RWPE1 (cell line): ENCODE results near the gene TBXA2R.
"Not testable (repeated sequence)": the region's sequence is repeated elsewhere in the genome, so short reads cannot be mapped to it uniquely, and the experiment has no call there.

Experiments
- CTCF ChIA-PET: fragments of 350-600 bp; sonication (Branson Sonifier 250); formaldehyde crosslinking; extraction: SDS; loops from one replicate; lab custom pipeline; 2021; lab: Yijun Ruan, JAX
- POLR2A ChIA-PET: fragments of 400-600 bp; formaldehyde crosslinking; extraction: SDS; loops from one replicate; lab custom pipeline; 2020; ENCODE audit warnings: antibody characterized with exemption; ENCODE audit not compliant: low non-redundant PET; lab: Yijun Ruan, JAX
- DNase-seq: peaks from one replicate; pipeline ENCODE4 v3.0.0; 2012; ENCODE audit warnings: low spot score
- H3K27ac ChIP-seq: fragments of 450-650 bp; 2 replicates; pipeline ENCODE4 v1.5.1; 2017
- CTCF ChIP-seq: fragments of 450-650 bp; conservative IDR thresholded peaks from 2 replicates; pipeline ENCODE4 v1.5.1; 2017; ENCODE audit warnings: low read depth, mild to moderate bottlenecking

TBXA2R gene

GRCh38 chr19:3590991-3591659 is 15.6 kb downstream of the TBXA2R start:
- CTCF ChIA-PET = interaction anchor here (0.6 to 1.6 kb wide), 2 partner anchors 46 to 75 kb away, joined by 5 to 7 read pairs; no protein-coding TSS in a partner anchor
- POLR2A ChIA-PET = no interaction called here

GRCh38 chr19:3589949-3590348 is 16.7 kb downstream of the TBXA2R start:
- no peak for TF ChIP-seq CTCF
- no peak for DNase-seq
- CTCF ChIA-PET = no interaction called here
- POLR2A ChIA-PET = no interaction called here
- no peak overlapping the region for H3K27ac ChIP-seq

More at GRCh38 chr19:3590991-3591659, 15.6 kb downstream of the TBXA2R start:
- DNase-seq = no peak
- H3K27ac ChIP-seq = no peak overlapping the region
- TF ChIP-seq CTCF = no peak

GRCh38 chr19:3589439-3589838 is 17.2 kb downstream of the TBXA2R start:
- CTCF ChIA-PET = no interaction called here
- no peak for TF ChIP-seq CTCF
- POLR2A ChIA-PET = no interaction called here
- DNase-seq = no peak
- H3K27ac ChIP-seq = no peak overlapping the region

- POLR2A ChIA-PET = no interaction called here
- TF ChIP-seq CTCF = no peak
- H3K27ac ChIP-seq = no peak overlapping the region
- no peak for DNase-seq
- CTCF ChIA-PET = interaction anchor here (0.8 kb wide), 1 partner anchor 42 kb away, joined by 3 read pairs; no protein-coding TSS in a partner anchor
These were observed 19.8 kb downstream of the TBXA2R start for GRCh38 chr19:3586707-3587346.

GRCh38 chr19:3586127-3586626 is 20.5 kb downstream of the TBXA2R start:
- H3K27ac ChIP-seq = no peak overlapping the region
- DNase-seq = no peak
- ChIA-PET POLR2A (no interaction called here), CTCF (interaction anchor here (0.7 to 1.4 kb wide), 3 partner anchors 11 to 218 kb away, joined by 3 to 4 read pairs (median 3); no protein-coding TSS in a partner anchor)
- 0 out of 2 replicates have a peak, but pooled peaks have one; percentile 12 for TF ChIP-seq CTCF

- no peak for DNase-seq
- TF ChIP-seq CTCF = no peak
- POLR2A ChIA-PET = no interaction called here
- no peak within 1 kb of the TSS for H3K27ac ChIP-seq
- CTCF ChIA-PET = interaction anchor here (0.7 to 1.4 kb wide), 2 partner anchors 10 to 218 kb away, joined by 3 to 4 read pairs; no protein-coding TSS in a partner anchor
These were observed 21.2 kb downstream of the TBXA2R start, which contains the start of gene GIPC3 for GRCh38 chr19:3585301-3586126. GIPC3 (plus strand) TSS chr19:3585478; CDS start chr19:3585598, 120 bp downstream.

GRCh38 chr19:3584036-3584802 is 22.5 kb downstream of the TBXA2R start:
- DNase-seq, H3K27ac ChIP-seq, POLR2A ChIA-PET: not testable (repeated sequence)
- CTCF ChIA-PET = interaction anchor here (0.6 to 0.7 kb wide), 2 partner anchors 12 to 14 kb away, joined by 5 to 6 read pairs; no protein-coding TSS in a partner anchor

GRCh38 chr19:3581792-3582191 is 24.9 kb downstream of the TBXA2R start:
- POLR2A ChIA-PET, DNase-seq, CTCF ChIA-PET, H3K27ac ChIP-seq: not testable (repeated sequence)
